Measurements from ENCODE around the gene TBL3. TPM values are rescaled to one million over a fixed set of nuclear protein-coding genes. Genes with fewer than 3 reads are reported as not detected.
"Not testable (repeated sequence)": the region's sequence is repeated elsewhere in the genome, so short reads cannot be mapped to it uniquely, and the experiment has no call there.

Gene TBL3
- total RNA-seq, 1 donor from 2014 or later = 31.5 TPM

DNA sequence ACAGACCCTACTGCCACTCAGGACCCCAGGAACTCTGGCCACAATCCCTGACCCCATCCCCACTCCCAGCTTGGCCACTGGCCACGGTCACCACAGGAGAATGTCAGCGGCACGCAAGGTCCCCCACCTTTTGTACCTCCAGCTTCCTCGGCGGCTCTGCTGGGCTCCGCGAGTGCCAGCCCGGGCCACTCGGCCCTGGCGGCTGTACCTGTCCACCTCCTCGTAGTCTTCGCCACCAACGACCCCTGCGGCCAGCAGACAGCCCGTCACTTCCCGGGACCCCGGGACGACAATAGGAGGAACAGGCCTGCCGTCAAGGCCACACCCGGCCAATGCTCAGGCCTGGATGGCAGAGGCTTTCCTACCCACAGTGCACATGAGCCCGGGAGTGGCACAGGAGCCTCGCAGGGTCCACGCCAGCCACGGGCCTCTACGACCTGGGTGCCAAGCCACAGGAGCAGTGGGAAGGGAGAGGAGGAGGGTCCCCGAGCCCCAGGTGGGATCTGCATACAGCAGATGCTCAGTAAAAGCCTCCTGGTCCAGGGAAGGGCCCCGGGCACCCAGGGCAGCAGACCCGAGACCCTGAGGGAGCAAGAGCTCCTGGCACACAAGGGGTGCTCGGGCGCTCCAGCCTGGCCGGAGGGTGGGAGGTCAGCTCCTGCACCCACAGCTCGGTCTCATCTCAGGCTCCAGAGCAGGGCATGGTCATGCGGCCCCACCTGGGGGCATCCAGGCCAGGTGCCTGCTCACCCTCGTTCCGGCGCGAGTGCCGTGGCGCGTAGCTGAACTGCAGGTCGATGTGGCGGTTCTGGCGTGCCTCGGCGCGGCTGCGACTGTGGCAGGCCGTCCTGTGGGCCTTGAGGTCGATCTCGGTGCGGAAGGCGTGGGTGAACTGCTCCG, 29.9 kb downstream of the TBL3 start:
- no peak for ATAC-seq

DNA sequence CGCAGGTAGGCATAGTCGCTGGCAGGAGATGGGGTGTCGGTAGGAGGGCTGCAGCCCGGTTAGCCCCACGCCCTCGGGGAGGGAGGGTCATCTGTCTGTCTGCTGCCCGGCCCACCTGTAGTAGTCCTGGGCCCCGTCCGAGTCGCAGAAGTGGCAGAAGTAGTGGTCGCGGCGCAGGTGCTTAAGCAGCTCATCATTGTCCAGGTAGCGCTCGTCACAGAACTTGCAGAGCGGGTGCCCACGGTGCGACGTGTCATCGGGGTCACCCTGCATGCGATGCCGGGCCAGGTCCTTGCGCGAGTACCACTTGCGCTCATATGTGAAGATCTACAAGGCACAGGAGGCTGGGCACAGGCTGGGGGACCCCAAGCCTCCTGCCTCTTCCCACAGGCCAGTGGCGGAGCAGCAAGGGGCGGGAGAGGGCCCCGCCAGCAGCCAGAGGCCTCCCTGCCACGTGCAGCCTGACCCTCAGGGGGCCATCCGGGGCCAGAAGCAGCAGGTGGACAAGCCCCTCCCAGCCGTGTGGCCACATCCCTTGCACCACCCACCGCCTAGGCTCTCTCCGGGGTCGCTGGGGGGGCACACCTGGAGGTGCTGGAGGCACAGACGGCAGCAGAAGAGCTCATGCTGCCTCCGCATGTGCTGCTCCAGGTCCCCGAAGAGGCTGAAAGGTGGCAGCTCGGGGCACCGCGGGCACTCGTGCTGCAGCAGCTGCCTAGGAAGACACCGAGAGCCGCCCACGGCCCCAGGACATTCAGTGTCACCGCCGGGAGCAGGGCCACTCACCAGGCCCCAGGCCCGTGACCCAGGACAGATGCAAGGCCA, 30.8 kb downstream of the TBL3 start:
- no peak for ATAC-seq

DNA sequence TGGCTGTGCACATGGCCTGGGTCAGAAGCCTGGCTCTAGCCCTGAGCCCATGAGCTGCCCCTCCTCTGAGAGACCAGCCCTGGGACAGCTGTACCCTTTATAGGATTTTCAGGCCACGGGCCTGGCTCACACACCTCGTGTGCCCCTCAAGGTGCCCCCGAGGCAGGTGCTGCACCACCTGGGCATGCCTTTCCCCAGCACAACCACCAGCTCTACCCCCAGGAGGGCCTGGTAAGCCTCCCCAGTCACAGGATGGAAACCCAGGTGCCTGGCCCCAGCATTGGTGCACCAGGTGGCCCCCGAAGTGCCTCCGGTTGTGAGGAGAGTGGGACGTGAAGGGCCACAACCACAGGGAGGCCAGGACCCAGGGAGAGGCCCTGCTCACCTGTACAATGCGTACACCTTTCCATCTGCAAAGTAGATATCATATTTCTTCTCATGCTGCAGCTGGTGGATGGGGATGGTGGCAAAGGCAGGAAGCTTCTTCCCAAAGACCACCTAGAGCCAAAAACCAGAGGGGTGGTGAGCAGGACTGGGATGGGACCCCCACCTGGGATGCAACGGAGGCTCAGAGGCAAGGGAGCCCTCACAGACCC, 31.5 kb downstream of the TBL3 start:
- no peak for ATAC-seq

DNA sequence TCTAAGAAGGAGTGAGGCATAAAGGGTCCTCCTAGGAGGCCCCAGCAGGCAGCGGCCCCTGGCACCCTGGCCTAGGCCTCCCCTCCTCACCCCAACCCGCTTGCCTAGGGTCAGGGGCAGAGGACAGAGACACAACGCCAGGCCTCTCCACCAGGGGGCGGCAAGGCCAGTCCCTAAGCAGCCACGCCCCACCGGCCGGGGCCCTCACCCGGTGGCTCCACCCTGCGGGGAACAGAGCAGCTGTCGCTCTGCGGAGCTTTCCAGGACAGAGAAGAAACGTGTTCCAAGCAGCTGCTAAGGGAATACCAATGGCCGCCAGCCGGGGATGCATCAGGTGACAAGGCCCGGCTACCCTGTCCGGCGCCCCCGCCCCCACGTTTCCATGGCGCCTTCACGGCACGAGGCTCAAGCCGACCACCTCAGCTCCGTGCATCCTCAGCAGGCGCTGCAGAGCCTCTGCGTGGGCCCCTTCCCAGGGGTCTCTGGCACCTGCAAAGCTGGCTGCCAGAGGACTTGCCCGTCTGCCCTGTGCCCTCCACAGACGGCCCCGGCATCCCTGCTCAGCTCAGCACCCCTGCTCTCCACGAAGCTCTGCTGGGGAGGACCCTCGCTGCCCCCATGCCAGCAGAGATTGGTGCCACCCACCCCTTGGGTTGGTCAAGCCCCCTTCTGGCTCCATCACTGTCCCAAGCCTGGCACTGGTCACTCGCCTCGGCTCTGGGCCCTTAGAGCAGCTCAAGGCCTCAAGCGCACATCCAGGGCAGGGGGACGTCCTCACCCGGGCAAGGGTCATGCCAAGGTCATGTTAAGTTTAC, 32.2 kb downstream of the TBL3 start:
- ATAC-seq = peak; percentile 67

DNA sequence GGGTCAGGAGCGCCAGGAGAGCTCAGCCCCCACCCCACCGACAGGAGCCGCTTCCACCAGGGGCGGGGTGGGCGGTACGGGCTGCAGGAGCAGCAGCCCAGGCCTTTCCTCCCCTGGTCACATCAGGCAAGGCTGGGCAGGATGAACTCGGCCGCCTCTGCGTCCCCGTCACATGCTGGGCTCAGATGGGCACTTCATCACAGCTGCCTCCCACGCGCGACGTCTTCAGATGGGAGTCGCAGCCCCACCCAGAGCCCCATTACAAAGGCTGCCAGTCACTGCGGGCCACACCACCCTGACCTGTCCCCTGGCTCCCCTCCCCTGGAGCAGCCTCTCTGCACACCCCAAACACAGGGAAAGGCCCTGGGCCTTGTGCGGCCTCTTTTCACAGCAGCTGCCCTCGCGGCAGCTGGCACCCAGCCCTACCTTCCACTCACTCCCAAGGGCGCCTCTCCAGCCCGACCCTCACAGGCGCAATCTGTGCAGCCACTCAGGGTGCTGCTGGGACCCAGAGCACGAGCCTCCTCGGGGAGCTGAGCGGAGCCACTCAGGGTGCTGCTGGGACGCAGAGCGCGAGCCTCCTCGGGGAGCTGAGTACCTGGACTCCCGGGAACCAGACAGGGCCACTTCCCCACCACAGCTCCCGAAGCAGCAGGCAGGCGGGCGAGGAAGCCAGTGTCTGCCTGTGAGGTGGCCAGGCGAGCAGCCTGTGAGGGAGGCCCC, 33.1 kb downstream of the TBL3 start:
- ATAC-seq = no peak

DNA sequence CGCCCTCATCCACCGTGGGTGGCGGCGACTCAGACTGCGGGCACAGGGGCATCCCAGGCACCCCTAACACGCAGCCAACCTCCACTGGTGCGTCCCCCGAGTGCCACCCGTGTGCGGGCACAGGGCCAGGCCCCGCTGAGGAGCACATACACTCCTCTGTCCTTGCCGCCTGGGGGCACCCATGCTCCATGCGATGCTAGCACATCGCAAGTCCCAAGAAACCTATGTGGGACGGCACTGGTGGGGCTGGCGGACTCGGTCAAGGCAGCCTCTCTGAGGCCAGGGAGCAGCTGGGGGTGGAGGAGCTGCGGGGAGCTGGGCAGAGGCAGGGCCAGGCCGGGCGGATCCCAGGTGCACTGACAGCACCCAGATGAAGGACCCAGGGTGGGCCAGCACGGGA, 33.8 kb downstream of the TBL3 start:
- ATAC-seq = no peak

DNA sequence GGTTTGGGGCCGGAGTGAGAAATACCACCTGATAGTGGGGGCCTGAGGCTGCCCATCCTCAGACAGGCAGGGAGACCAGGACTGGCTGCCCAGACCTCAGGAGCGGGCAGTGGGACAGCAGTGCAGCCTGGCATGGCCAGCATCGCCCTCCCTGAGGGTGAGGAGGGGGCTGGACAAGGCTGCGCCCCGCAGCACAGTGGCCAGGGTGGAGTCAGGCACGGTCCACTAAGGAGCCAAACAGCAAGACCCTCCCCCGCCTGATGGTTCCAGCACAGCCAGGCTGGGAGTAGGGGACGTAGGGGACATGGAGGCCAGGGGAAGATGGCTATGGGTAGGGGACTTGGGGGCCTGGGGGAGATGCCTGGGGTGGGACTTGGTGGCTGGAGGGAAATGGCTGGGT, 34.5 kb downstream of the TBL3 start:
- no peak for ATAC-seq

DNA sequence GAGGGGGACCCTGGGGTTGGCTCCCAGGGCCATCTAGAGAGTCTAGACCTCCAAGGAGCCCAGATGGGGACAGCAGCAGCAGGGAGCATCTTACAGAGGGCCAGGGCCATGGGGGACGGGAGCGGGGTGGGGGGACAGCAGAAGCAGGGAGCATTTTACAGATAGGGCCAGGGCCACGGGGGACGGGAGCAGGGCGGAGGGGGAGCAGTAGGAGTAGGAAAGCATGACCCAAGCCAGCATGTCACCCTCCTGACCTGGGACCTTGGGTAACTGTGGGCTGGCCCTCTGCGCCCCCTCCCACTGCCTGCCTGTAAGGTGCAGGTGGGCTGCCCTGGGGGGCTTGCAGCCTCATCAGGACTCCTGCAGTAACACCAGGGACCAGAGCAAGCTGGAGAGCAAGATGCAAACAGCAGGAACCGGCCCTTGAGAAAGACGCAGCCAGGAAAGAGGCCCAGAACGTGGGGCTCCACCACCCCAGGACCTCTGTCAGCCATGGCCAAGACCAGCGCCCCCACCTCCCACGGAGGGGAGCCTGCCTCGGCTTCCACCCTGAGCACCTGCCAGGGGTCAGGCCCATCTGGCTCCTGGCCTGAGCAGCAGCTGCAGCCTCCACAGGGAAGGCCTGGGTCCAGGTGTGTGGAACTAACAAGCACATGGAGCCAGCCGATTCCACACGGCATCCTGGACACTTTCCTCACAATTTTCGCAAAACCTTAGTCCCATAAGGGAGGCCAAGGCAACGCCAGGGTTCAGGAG, 35.4 kb downstream of the TBL3 start:
- no peak for ATAC-seq

DNA sequence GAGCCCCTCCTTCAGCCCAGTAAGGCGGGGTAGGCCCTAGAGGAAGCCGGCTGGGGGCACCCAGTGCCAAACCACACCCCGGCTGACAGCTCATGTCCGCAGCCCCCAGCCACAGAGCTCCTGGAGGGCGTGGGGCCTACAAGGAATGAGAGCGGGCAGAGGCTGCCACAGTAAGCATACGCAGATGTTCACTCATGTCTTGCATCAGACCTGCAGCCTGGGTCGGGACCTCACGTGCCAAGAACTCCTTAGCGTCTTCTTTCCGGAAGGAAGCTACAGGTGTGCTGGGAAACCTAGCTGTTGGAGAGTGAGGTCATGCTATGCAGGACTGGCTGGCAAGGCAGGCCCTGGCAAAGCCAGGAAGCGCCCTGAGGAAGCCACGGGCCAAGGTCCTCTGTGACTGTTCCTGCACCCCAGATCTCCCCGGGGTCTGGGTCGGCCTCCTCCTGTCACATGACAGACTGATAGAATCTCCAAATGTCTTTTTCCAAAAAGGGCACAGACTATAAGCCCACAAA, 36.2 kb downstream of the TBL3 start:
- ATAC-seq = peak; percentile 70

DNA sequence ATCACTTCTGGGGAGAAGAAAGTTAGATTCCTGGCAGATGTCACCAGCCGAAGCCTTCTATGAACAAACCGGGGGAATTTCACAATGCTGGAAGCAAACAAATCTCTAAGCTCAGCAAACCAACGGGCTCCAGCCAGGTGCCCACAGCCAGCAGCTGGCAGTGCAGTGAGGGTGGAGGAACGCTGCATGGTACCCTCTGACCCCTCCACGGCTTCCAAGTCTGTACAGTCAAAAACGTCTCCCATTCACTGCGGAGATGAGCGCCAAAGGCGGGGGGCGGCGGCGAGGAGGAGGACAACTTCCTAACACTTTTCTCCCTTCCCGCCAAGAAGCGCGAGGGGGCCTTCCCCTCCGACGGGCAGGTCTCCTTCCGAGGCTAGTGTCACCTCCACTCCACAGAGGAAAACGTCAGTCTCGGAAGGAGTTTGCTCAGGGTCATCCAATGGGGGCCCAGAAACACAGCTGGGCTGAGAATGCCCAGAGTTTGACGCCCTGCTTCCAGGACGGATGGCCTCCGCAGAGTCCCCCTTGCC, 36.8 kb downstream of the TBL3 start:
- peak; percentile 6 for ATAC-seq

DNA sequence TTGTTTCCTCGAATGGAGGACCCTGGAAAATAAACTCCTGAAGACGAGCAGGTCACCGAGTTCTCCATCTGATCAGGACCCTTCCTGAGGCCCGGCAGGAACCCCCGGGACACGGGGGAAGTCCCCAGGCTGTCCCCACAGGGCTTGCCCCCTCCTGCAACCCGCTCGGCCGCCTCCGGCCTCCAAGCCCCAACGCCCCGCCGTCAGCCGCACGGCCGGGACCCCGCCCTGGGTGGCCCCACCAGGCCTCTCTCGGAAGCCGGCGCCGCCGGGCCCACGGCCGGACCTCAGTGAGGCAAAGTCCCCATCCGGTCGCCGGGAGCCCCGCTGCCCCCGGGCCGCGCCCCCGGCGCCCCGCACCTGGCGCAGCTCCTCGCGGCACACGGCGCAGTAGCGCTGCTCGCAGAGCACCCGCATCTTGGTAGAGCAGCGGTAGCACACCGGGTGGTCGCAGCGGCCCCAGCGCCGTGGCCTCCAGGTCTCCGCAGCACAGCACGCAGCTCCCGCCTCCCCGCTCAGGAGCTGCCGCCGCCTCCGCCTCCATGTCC, 37.4 kb downstream of the TBL3 start:
- peak; percentile 6 for ATAC-seq

DNA sequence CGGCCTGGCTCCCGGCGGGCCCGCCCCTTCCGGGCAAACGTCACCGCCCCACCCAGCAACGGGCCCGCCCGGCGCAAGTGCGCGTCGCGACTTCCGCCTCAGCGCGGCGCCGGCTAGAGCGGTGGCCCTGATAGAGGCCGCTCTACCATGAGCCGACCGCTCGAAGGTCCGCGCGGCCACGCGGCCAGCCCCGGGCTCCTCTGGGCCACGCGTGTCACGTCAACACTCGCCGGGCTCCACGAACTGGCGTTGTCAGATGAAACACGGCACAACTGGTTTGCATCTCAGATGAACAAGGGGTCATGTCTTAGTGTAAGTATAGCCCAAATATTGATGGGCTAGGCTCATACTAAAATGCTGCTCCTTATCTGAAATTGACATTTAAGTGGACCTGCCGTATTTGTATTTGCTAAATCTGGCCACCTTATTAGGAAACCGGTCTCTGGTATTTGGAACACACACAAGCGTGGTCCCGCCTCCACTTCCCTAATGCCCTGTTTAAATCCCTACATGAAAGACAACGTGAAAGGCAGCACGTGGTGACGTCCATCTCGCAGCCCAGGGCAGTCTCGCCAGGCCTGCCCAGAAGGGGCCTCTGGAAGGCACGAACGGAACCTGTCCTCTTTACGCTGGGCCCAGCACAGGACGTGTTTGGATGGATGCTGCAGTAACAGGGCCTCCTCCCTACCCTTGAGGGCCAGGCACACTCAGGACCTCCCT, 38.1 kb downstream of the TBL3 start, which contains the start of gene ZNF598:
ZNF598 (minus strand) TSS at position 31 of the 720 bp plus-strand sequence.
- ATAC-seq = peak; percentile 77

DNA sequence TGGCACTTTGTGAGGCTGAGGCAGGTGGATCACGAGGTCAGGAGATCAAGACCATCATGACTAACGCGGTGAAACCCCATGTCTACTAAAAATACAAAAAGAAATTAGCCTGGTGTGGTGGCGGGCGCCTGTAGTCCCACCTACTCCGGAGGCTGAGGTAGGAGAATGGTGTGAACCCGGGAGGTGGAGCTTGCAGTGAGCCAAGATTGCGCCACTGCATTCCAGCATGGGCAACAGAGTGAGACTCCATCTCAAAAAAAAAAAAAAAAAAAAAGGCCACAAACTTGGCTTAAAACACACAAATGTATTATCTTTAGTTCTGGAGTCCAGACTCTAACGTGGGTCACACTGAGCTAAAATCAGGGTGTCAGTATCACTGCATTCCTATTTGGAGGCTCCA, 39.9 kb downstream of the TBL3 start:
- not testable (repeated sequence) for ATAC-seq

DNA sequence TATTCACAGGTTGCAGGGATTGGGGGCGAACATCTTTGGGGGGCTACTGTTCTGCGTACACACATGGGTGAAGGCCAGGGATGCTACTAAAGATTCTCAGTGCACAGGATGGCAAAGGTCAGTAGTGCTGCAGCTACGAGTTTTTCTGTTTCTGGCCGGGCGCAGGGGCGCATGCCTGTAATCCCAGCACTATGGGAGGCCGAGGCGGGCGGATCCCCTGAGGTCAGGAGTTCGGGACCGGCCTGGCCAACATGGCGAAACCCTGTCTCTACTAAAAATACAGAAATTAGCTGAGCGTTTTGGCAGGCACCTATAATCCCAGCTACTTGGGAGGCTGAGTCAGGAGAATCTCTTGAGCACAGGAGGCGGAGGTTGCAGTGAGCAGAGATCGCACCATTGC, 41.7 kb downstream of the TBL3 start:
- no peak for ATAC-seq

DNA sequence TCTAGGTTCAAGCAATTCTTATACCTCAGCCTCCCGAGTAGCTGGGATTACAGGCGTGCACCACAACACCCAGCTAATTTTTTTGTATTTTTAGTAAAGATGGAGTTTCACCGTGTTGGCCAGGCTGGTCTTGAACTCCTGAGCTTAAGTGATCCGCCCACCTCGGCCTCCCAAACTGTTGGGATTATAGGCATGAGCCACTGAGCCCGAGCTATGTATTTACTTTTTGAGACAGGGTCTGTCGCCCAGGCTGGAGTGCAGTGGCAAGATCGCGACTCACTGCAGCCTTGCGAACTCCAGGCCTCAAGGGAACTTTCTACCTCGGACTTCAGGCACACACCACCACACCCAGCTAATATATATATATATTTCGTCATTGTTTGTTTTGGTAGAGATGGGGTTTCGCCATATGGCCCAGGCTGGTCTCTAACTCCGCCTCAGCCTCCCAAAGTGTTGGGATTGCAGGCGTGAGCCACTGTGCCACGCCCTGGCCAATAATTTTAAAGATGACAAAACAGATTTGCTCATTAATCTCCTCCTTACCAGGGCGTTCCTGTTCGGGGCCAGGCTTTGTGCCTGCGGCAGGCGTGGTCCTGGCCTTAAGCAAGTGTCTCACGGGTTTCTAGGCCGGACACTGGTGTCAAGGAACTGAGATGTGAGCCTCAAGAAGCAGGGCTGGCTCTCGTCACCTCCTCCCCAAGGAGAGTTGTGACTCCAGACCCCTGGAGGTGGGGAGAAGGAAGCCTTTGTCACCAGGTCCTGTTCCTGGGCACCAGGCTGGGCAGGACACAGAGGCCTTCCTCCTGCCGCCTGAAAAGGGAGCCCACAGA, 43.5 kb downstream of the TBL3 start:
- peak; percentile 90 for ATAC-seq

DNA sequence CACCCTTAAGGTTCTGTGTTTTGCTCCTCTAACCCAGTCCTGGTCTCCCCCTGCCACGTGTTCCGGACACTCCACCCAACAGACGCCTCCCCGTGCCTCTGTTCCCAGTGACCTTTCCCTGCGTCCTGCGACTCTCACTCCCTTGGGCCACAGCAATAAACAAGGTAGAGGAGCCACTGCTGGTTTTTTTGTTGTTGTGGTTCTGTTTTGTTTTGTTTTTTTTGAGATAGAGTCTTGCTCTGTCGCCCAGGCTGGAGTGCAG, 44.0 kb downstream of the TBL3 start:
- no peak for ATAC-seq

DNA sequence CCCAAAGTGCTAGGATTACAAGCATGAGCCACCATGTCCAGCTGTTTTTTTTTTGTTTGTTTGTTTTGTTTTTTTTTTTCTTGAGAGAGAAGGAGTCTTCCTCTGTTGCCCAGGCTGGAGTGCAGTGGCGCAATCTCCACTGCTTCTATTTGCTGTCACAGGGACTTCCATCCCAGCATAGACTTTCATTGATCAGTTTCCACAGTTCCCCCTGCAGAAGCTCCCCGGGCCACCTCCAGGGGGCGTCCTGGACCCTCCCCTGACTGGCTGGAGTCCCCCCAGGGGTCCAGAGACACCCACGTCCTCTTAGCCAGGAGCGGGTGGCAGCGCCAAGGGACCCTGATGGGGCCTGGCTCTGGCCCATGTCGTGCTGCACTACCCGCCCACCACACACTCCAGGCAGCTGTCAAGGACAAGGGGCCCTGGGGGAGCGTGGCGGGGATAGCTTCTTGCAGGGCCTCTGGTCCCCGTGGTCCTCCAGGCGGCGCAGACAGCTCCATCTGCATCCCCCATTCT, 44.6 kb downstream of the TBL3 start:
- no peak for ATAC-seq

DNA sequence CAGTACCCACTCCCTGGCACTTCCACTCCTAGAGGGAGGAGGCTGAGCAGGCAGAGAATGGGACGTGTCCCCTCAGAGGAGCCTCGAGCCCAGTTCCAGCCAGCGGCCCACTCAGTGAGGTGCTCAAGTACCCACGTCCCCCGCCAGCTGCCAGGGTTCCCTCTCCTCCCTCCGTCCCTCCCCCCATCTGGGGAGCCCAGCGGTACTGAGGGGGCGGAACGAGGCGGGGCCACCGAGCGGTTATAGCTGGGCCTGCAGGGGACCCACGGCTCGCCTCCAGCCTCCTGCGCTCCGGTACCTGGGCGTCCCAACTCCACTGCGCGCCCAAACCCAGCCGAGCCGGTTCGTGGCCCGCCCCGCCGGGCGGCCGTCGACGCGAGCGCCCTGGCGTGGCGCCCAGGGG, 47.7 kb downstream of the TBL3 start, which contains the start of gene NPW:
NPW (plus strand) TSS at position 268 of the 403 bp plus-strand sequence.
- ATAC-seq = no peak

Data from esophagus mucosa (tissue), 1 donor.